HG03066 (cell line): Measurements from ENCODE around the gene CRYAB.
"Not testable (repeated sequence)": the region's sequence is repeated elsewhere in the genome, so short reads cannot be mapped to it uniquely, and the experiment has no call there.

Experiments
- ATAC-seq: cut with Tn5 transposase; IDR thresholded peaks from one replicate; pipeline ENCODE4 v1.9.1; 2021; ENCODE audit warnings: low read depth; ENCODE audit not compliant: unreplicated experiment

Gene CRYAB

GRCh38 chr11:111934306-111934705 lies 22.7 kb upstream of the CRYAB start:
- ATAC-seq = no peak

- no peak for ATAC-seq
Measured at GRCh38 chr11:111933872-111934271, 22.3 kb upstream of the CRYAB start.

GRCh38 chr11:111933176-111933575 lies 21.6 kb upstream of the CRYAB start:
- ATAC-seq = not testable (repeated sequence)

GRCh38 chr11:111932611-111932950 lies 21.0 kb upstream of the CRYAB start:
- ATAC-seq = no peak

GRCh38 chr11:111930472-111930871 lies 18.9 kb upstream of the CRYAB start:
- no peak for ATAC-seq

- ATAC-seq = peak; percentile 92
Measured at GRCh38 chr11:111926505-111927391, 15.2 kb upstream of the CRYAB start.

GRCh38 chr11:111925953-111926352 lies 14.4 kb upstream of the CRYAB start:
- ATAC-seq = no peak

- ATAC-seq = no peak
Measured at GRCh38 chr11:111923951-111924350, 12.4 kb upstream of the CRYAB start.

- ATAC-seq = no peak
Measured at GRCh38 chr11:111923351-111923788, 11.8 kb upstream of the CRYAB start.

GRCh38 chr11:111922803-111923202 lies 11.2 kb upstream of the CRYAB start:
- ATAC-seq = no peak

GRCh38 chr11:111921541-111922230 lies 10.1 kb upstream of the CRYAB start:
- ATAC-seq = no peak

GRCh38 chr11:111920908-111921307 lies 9.3 kb upstream of the CRYAB start:
- no peak for ATAC-seq

GRCh38 chr11:111918390-111919256 lies 7.1 kb upstream of the CRYAB start, which contains the start of gene C11orf52:
Gene C11orf52 (plus strand): TSS chr11:111918913. CDS start chr11:111918973, 60 bp downstream.
- ATAC-seq = no peak

- ATAC-seq = no peak
Measured at GRCh38 chr11:111917788-111918187, 6.2 kb upstream of the CRYAB start.

GRCh38 chr11:111917312-111917711 lies 5.7 kb upstream of the CRYAB start:
- no peak for ATAC-seq

GRCh38 chr11:111916768-111917167 lies 5.2 kb upstream of the CRYAB start:
- ATAC-seq = no peak

- no peak for ATAC-seq
Measured at GRCh38 chr11:111913997-111914396, 2.4 kb upstream of the CRYAB start.

- no peak for ATAC-seq
Measured at GRCh38 chr11:111913031-111913861, 1.7 kb upstream of the CRYAB start.

- ATAC-seq = no peak
Measured at GRCh38 chr11:111912535-111912934, 965 bp upstream of the CRYAB start, which contains the start of gene HSPB2. Gene HSPB2 (plus strand): TSS chr11:111912734. CDS start chr11:111912830, 96 bp downstream.
